Measurements from ENCODE around the gene HNRNPH1. TPM values are rescaled to one million over a fixed set of nuclear protein-coding genes. Genes with fewer than 3 reads are reported as not detected.
A peak's percentile ranks its signal among the peaks of the same experiment; 100 is the strongest.
"Not testable (repeated sequence)": the region's sequence is repeated elsewhere in the genome, so short reads cannot be mapped to it uniquely, and the experiment has no call there.

HNRNPH1 gene
- total RNA-seq, 1 experiment from 2014 or later, result 587 TPM

DNA sequence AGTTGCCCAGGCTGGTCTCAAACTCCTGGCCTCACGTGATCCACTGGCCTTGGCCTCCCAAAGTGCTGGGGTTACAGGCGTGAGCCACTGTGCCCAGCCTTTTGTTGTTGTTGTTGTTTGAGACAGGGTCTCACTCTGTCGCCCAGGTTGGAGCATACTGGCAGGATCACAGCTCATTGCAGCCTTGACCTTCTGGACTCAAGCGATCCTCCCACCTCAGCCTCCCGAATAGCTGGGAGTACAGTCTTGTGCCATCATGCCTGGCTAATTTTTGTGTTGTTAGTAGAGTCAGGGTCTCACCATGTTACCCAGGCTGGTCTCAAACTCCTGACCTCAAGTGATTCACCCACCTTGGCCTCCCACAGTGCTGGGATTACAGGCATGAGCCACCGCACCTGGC is 38.2 kb upstream of the HNRNPH1 start:
- BruUV-seq (replicated peaks); CTCF ChIA-PET; H3K9me3 ChIP-seq (ENCODE audit: control insufficient read depth, insufficient read depth, low read depth, low read length); H3K27ac ChIP-seq (ENCODE audit: low read length); DNase-seq (ENCODE audit: low read depth, low spot score); H3K4me1 ChIP-seq (ENCODE audit: control insufficient read depth, insufficient read depth, low read length); intact Hi-C loops (cut with micrococcal nuclease; ENCODE audit: unreplicated experiment); ATAC-seq; H3K36me3 ChIP-seq (ENCODE audit: control insufficient read depth, insufficient read depth, low read length); H3K27me3 ChIP-seq (ENCODE audit: control insufficient read depth, insufficient read depth, low read length); POLR2A ChIA-PET; H3K4me3 ChIP-seq (ENCODE audit: low read depth in 2 of 2, low read length in 2 of 2); in situ Hi-C loops (cut with HindIII; ENCODE audit: low pct_unique_long_range_greater_than_20kb, low sequenced_read_pairs): not testable (repeated sequence)

DNA sequence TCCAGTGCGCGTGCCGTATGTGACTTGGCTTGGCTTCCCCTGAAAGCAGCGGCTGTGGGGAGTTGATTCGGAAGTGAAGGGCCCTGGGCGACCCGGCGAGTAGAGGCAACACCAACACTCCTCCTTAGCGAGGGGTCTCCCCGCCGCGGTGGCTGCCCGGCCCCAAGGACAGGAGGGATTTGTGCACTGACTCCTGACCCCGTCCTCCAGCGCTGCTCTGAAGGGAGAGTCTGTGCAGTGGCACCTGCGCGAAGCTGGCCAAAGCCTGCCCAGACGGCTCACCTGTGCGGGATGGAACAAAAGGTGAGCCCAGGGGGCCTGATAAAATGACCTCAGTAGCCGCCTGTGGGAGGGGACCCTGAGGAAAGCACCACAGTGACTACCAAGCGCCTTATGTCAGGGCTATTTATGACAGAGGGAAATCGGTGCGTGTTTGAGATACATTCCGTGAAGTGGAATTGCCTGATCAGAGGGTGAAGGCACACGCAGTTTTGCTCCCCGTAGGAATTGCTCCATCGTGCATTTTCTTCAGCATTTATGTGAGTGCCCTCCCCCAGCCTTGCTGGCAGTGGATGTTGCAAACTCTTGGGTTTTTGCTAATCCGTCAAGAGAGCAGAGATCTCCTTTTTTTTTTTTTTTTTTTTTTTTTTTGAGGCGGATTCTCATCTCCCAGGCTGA is 34.8 kb upstream of the HNRNPH1 start:
- TSS peak; percentile 98 for BruUV-seq (replicated peaks)
- H3K27me3 ChIP-seq (ENCODE audit: control insufficient read depth, insufficient read depth, low read length); DNase-seq (ENCODE audit: low read depth, low spot score); intact Hi-C loops (cut with micrococcal nuclease; ENCODE audit: unreplicated experiment); H3K4me1 ChIP-seq (ENCODE audit: control insufficient read depth, insufficient read depth, low read length); ATAC-seq; CTCF ChIA-PET; H3K9me3 ChIP-seq (ENCODE audit: control insufficient read depth, insufficient read depth, low read depth, low read length); POLR2A ChIA-PET; in situ Hi-C loops (cut with HindIII; ENCODE audit: low pct_unique_long_range_greater_than_20kb, low sequenced_read_pairs); H3K36me3 ChIP-seq (ENCODE audit: control insufficient read depth, insufficient read depth, low read length): not testable (repeated sequence)
- Histone ChIP-seq H3K27ac (ENCODE audit: low read length) (peak overlapping the region; percentile 36; the same call in 1 of the 2 replicates), H3K4me3 (ENCODE audit: low read depth in 2 of 2, low read length in 2 of 2) (peak overlapping the region; percentile 43 to 61)

DNA sequence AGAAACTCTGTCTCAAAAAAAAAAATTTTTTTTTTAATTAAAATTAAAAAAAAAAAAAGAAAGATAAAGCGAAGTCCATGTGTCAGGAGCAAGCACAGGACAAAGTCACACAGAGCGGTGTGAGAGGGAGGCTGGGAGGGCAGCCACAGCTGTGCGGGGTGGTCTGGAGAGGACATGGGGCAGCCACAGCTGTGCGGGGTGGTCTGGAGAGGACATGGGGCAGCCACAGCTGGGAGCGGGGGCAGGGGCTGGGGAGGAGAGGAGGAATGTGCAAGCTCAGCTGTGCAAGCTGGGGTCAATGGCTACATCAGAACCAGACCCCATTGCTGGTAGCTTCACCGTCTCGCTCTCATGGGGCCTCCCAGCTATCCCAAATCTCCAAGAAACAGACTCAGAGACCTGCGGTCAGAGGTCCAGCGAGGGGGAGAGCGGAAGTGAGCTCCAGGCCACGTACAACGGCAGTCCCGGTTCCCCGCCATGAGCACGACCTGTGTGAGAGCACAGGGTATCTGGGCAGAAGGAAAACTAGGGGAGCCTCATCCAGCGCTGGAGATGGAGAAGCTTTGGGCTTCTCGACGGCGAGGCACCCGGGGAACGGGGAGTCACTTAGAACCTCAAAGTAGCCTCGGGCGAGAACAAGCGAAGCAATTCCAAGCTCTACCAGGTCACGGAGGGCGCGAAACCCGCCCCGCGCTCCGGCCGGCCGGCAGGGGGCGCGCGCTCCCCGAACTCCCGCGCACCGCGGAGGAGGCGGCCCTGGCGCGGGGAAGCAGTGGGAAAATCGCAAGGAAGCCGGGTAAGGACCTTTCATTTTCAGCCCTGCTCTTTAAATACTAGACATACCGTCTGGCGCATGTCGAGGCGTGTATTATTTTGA is 34.1 kb upstream of the HNRNPH1 start:
- DNase-seq (ENCODE audit: low read depth, low spot score); POLR2A ChIA-PET; CTCF ChIA-PET; H3K9me3 ChIP-seq (ENCODE audit: control insufficient read depth, insufficient read depth, low read depth, low read length); H3K27ac ChIP-seq (ENCODE audit: low read length); BruUV-seq (replicated peaks); in situ Hi-C loops (cut with HindIII; ENCODE audit: low pct_unique_long_range_greater_than_20kb, low sequenced_read_pairs); H3K4me3 ChIP-seq (ENCODE audit: low read depth in 2 of 2, low read length in 2 of 2); H3K4me1 ChIP-seq (ENCODE audit: control insufficient read depth, insufficient read depth, low read length); intact Hi-C loops (cut with micrococcal nuclease; ENCODE audit: unreplicated experiment); H3K36me3 ChIP-seq (ENCODE audit: control insufficient read depth, insufficient read depth, low read length); H3K27me3 ChIP-seq (ENCODE audit: control insufficient read depth, insufficient read depth, low read length): not testable (repeated sequence)
- ATAC-seq, result peak; percentile 98

DNA sequence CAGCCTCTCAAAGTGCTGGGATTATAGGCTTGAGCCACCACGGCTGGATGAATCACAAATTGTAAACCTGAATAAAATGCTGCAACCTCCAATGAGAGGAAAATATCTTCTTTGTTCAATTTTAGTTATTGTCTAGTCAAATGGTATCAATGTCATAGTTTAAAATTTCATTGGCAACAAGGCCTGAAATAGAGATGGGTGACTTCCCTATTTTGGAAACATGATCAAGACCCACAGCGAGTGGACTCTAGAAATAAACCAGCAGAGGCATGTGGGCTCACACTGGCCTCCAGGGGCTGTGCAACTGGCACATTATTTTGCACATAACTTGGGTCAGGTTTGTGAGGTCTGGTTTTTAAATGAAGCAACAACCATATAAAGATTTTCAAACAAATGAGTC is 29.7 kb upstream of the HNRNPH1 start:
- DNase-seq (ENCODE audit: low read depth, low spot score); in situ Hi-C loops (cut with HindIII; ENCODE audit: low pct_unique_long_range_greater_than_20kb, low sequenced_read_pairs); CTCF ChIA-PET; H3K4me3 ChIP-seq (ENCODE audit: low read depth in 2 of 2, low read length in 2 of 2); H3K27ac ChIP-seq (ENCODE audit: low read length); ATAC-seq; H3K4me1 ChIP-seq (ENCODE audit: control insufficient read depth, insufficient read depth, low read length); POLR2A ChIA-PET; intact Hi-C loops (cut with micrococcal nuclease; ENCODE audit: unreplicated experiment); H3K9me3 ChIP-seq (ENCODE audit: control insufficient read depth, insufficient read depth, low read depth, low read length); H3K27me3 ChIP-seq (ENCODE audit: control insufficient read depth, insufficient read depth, low read length); H3K36me3 ChIP-seq (ENCODE audit: control insufficient read depth, insufficient read depth, low read length); BruUV-seq (replicated peaks): not testable (repeated sequence)

DNA sequence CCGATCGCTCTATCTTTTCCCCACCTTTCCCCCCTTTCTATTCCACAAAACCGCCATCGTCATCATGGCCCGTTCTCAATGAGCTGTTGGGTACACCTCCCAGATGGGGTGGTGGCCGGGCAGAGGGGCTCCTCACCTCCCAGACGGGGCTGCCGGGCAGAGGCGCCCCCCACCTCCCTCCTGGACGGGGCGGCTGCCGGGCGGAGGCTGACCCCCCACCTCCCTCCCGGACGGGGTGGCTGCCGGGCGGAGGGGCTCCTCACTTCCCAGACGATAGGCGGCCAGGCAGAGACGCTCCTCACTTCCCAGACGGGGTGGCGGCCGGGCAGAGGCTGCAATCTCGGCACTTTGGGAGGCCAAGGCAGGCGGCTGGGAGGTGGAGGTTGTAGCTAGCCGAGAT is 26.8 kb upstream of the HNRNPH1 start:
- H3K27me3 ChIP-seq (ENCODE audit: control insufficient read depth, insufficient read depth, low read length); H3K4me3 ChIP-seq (ENCODE audit: low read depth in 2 of 2, low read length in 2 of 2); ATAC-seq; POLR2A ChIA-PET; H3K4me1 ChIP-seq (ENCODE audit: control insufficient read depth, insufficient read depth, low read length); intact Hi-C loops (cut with micrococcal nuclease; ENCODE audit: unreplicated experiment); H3K36me3 ChIP-seq (ENCODE audit: control insufficient read depth, insufficient read depth, low read length); H3K9me3 ChIP-seq (ENCODE audit: control insufficient read depth, insufficient read depth, low read depth, low read length); H3K27ac ChIP-seq (ENCODE audit: low read length); in situ Hi-C loops (cut with HindIII; ENCODE audit: low pct_unique_long_range_greater_than_20kb, low sequenced_read_pairs); DNase-seq (ENCODE audit: low read depth, low spot score); BruUV-seq (replicated peaks); CTCF ChIA-PET: not testable (repeated sequence)

DNA sequence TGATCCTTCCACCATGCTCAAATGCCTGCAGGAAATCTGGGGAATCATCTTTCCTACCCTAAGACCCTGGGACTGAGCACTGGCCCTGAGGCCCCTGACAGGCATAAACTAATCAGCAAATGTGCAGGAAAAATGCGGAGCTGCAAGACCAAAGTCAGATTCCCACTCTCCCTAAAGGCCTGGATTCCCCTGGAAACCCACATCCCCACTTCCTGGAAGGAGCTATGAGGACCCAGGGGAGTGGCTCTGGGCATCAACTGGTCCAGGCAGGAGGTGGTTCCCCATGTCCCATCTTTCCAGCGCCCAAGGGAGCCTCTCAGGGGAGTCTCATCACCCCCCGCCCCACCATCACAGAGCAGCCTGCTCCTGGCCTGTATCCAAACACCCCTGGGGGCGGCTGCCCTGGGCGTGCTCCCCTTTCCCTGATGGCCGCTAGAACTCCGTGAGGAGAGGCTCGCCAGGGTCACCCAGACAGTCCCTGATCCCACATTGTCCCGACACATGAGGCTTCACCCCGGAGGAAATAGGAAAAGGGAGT is 25.8 kb upstream of the HNRNPH1 start:
- POLR2A ChIA-PET, result not testable (repeated sequence)

More for the DNA sequence above, 25.8 kb upstream of the HNRNPH1 start:
- H3K27me3 ChIP-seq (ENCODE audit: control insufficient read depth, insufficient read depth, low read length); H3K36me3 ChIP-seq (ENCODE audit: control insufficient read depth, insufficient read depth, low read length); H3K4me1 ChIP-seq (ENCODE audit: control insufficient read depth, insufficient read depth, low read length); H3K4me3 ChIP-seq (ENCODE audit: low read depth in 2 of 2, low read length in 2 of 2); BruUV-seq (replicated peaks); H3K9me3 ChIP-seq (ENCODE audit: control insufficient read depth, insufficient read depth, low read depth, low read length); H3K27ac ChIP-seq (ENCODE audit: low read length); intact Hi-C loops (cut with micrococcal nuclease; ENCODE audit: unreplicated experiment); ATAC-seq; CTCF ChIA-PET; in situ Hi-C loops (cut with HindIII; ENCODE audit: low pct_unique_long_range_greater_than_20kb, low sequenced_read_pairs); DNase-seq (ENCODE audit: low read depth, low spot score): not testable (repeated sequence)
